Measurements from ENCODE around the gene MACROD2. TPM values are rescaled to one million over a fixed set of nuclear protein-coding genes. Genes with fewer than 3 reads are reported as not detected.

Gene MACROD2
- total RNA-seq, 1 experiment from 2014 or later = 1.4 TPM

- Histone ChIP-seq H3K4me3 (ENCODE audit: low read depth, low read length, poor library complexity, severe bottlenecking) (no peak overlapping the region), H3K36me3 (ENCODE audit: insufficient read depth, low read length, poor library complexity, severe bottlenecking) (no peaks in the 10 kb centered on the region), H3K9me3 (ENCODE audit: low read depth, low read length, poor library complexity, severe bottlenecking) (peaks cover 8% of the 10 kb centered on the region), H3K27me3 (replicated peaks; ENCODE audit: insufficient read depth, low read depth, low read length, poor library complexity) (no peaks in the 10 kb centered on the region), H3K27ac (ENCODE audit: low read depth, low read length, poor library complexity, severe bottlenecking) (no peak overlapping the region), H3K4me1 (ENCODE audit: insufficient read depth, low read length, poor library complexity, severe bottlenecking) (no peaks in the 10 kb centered on the region)
- no peak for DNase-seq (ENCODE audit: low spot score)
- intact Hi-C loops (cut with micrococcal nuclease; ENCODE audit: unreplicated experiment) = no loop called here
- no peak for TF ChIP-seq EZH2 (IDR thresholded peaks at IDR 0.05; ENCODE audit: borderline replicate concordance, low read depth, low read length, poor library complexity, severe bottlenecking)
- no peak for TF ChIP-seq CTCF (conservative IDR thresholded peaks at IDR 0.05; ENCODE audit: low read depth, low read length)
- POLR2A ChIA-PET (ENCODE audit: low non-redundant PET) = no interaction called here
- CTCF ChIA-PET = no interaction called here
- no TSS peak for BruUV-seq (replicated peaks)
These were observed 1918.2 kb downstream of the MACROD2 start for GRCh38 chr20:15913391-15914025.

GRCh38 chr20:15916623-15917022 is 1921.3 kb downstream of the MACROD2 start:
- no peaks in the 10 kb centered on the region for H3K36me3 ChIP-seq (ENCODE audit: insufficient read depth, low read length, poor library complexity, severe bottlenecking)
- H3K27me3 ChIP-seq (replicated peaks; ENCODE audit: insufficient read depth, low read depth, low read length, poor library complexity) = no peaks in the 10 kb centered on the region
- H3K9me3 ChIP-seq (ENCODE audit: low read depth, low read length, poor library complexity, severe bottlenecking) = no peaks in the 10 kb centered on the region
- H3K4me3 ChIP-seq (ENCODE audit: low read depth, low read length, poor library complexity, severe bottlenecking) = no peak overlapping the region
- no peak for DNase-seq (ENCODE audit: low spot score)
- no peaks in the 10 kb centered on the region for H3K4me1 ChIP-seq (ENCODE audit: insufficient read depth, low read length, poor library complexity, severe bottlenecking)
- CTCF ChIA-PET = no interaction called here
- TF ChIP-seq CTCF (conservative IDR thresholded peaks at IDR 0.05; ENCODE audit: low read depth, low read length) = no peak
- TF ChIP-seq EZH2 (IDR thresholded peaks at IDR 0.05; ENCODE audit: borderline replicate concordance, low read depth, low read length, poor library complexity, severe bottlenecking) = no peak
- no TSS peak for BruUV-seq (replicated peaks)
- intact Hi-C loops (cut with micrococcal nuclease; ENCODE audit: unreplicated experiment) = no loop called here
- POLR2A ChIA-PET (ENCODE audit: low non-redundant PET) = no interaction called here
- no peak overlapping the region for H3K27ac ChIP-seq (ENCODE audit: low read depth, low read length, poor library complexity, severe bottlenecking)

- H3K36me3 ChIP-seq (ENCODE audit: insufficient read depth, low read length, poor library complexity, severe bottlenecking) = no peaks in the 10 kb centered on the region
- CTCF ChIA-PET = no interaction called here
- TF ChIP-seq CTCF (conservative IDR thresholded peaks at IDR 0.05; ENCODE audit: low read depth, low read length) = no peak
- no peak for TF ChIP-seq EZH2 (IDR thresholded peaks at IDR 0.05; ENCODE audit: borderline replicate concordance, low read depth, low read length, poor library complexity, severe bottlenecking)
- no peaks in the 10 kb centered on the region for H3K27me3 ChIP-seq (replicated peaks; ENCODE audit: insufficient read depth, low read depth, low read length, poor library complexity)
- no peak overlapping the region for H3K27ac ChIP-seq (ENCODE audit: low read depth, low read length, poor library complexity, severe bottlenecking)
- no peak for DNase-seq (ENCODE audit: low spot score)
- H3K9me3 ChIP-seq (ENCODE audit: low read depth, low read length, poor library complexity, severe bottlenecking) = peaks cover 4% of the 10 kb centered on the region
- no peak overlapping the region for H3K4me3 ChIP-seq (ENCODE audit: low read depth, low read length, poor library complexity, severe bottlenecking)
- BruUV-seq (replicated peaks) = no TSS peak
- POLR2A ChIA-PET (ENCODE audit: low non-redundant PET) = no interaction called here
- H3K4me1 ChIP-seq (ENCODE audit: insufficient read depth, low read length, poor library complexity, severe bottlenecking) = no peaks in the 10 kb centered on the region
- intact Hi-C loops (cut with micrococcal nuclease; ENCODE audit: unreplicated experiment) = no loop called here
These were observed 1922.0 kb downstream of the MACROD2 start for GRCh38 chr20:15917283-15917682.
